HG03135 (cell line): ENCODE data around the gene CHST12.
"Not testable (repeated sequence)": the region's sequence is repeated elsewhere in the genome, so short reads cannot be mapped to it uniquely, and the experiment has no call there.

Experiments
- ATAC-seq: cut with Tn5 transposase; IDR thresholded peaks from one replicate; pipeline ENCODE4 v1.9.1; 2021; ENCODE audit warnings: mild to moderate bottlenecking, moderate library complexity; ENCODE audit not compliant: unreplicated experiment

CHST12 gene

GRCh38 chr7:2377492-2377891, 25.9 kb upstream of the CHST12 start:
- not testable (repeated sequence) for ATAC-seq

GRCh38 chr7:2378125-2378524, 25.3 kb upstream of the CHST12 start:
- ATAC-seq, result not testable (repeated sequence)

- no peak for ATAC-seq
Observed at GRCh38 chr7:2379161-2379560, 24.2 kb upstream of the CHST12 start.

- ATAC-seq, result no peak
Observed at GRCh38 chr7:2379821-2380450, 23.5 kb upstream of the CHST12 start.

- ATAC-seq, result no peak
Observed at GRCh38 chr7:2380461-2380860, 22.9 kb upstream of the CHST12 start.

- ATAC-seq, result no peak
Observed at GRCh38 chr7:2381227-2381626, 22.2 kb upstream of the CHST12 start.

- ATAC-seq, result no peak
Observed at GRCh38 chr7:2381881-2382509, 21.4 kb upstream of the CHST12 start.

GRCh38 chr7:2383543-2384274, 19.7 kb upstream of the CHST12 start:
- ATAC-seq, result no peak

GRCh38 chr7:2384354-2385243, 18.8 kb upstream of the CHST12 start:
- no peak for ATAC-seq

- ATAC-seq, result not testable (repeated sequence)
Observed at GRCh38 chr7:2386122-2386521, 17.3 kb upstream of the CHST12 start.

GRCh38 chr7:2386964-2387669, 16.3 kb upstream of the CHST12 start:
- ATAC-seq, result no peak

- no peak for ATAC-seq
Observed at GRCh38 chr7:2387897-2388636, 15.3 kb upstream of the CHST12 start.

GRCh38 chr7:2388637-2388954, 14.8 kb upstream of the CHST12 start:
- no peak for ATAC-seq

- not testable (repeated sequence) for ATAC-seq
Observed at GRCh38 chr7:2390020-2390816, 13.2 kb upstream of the CHST12 start.

- ATAC-seq, result no peak
Observed at GRCh38 chr7:2393706-2394105, 9.7 kb upstream of the CHST12 start.

- no peak for ATAC-seq
Observed at GRCh38 chr7:2394566-2395082, 8.8 kb upstream of the CHST12 start.

- ATAC-seq, result no peak
Observed at GRCh38 chr7:2398506-2398905, 4.9 kb upstream of the CHST12 start.

GRCh38 chr7:2399848-2400587, 3.4 kb upstream of the CHST12 start:
- no peak for ATAC-seq
